ENCODE measurements around the gene PLEKHN1.
"Not testable (repeated sequence)": the region's sequence is repeated elsewhere in the genome, so short reads cannot be mapped to it uniquely, and the experiment has no call there.

The PLEKHN1 gene

DNA sequence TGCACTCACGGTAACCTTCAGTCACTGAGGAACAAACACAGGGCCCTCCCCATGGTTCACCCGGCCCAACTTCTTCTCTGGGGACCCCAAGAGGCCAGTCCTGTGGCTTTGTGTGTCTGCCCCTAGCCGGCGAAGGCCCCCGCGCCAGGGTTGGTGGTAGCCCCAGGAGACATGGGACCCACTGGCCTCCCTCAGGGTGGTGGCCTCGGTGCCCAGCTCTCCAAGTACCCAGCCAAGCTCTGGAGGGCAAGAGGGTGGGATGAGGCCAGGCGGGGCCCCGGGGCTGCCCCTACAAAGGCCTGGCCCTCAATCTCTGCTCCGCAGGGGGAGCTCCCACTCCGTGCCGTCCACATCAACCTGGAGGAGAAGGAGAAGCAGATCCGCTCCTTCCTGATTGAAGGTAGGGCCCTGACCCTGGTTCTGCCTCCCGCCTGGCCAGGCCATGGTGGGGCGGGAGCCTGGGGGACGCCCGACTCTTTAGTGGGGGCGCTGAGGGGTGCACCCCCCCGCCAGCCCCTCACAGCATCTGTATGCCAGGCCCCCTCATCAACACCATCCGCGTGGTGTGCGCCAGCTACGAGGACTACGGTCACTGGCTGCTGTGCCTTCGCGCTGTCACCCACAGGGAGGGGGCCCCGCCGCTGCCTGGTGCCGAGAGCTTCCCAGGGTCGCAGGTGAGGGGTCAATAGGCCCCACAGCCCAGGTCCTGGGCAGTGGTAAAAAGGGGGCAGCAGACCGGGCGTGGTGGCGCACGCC lies 5.6 kb downstream of the PLEKHN1 start:
- Histone ChIP-seq H3K9me3 (no peaks in the 10 kb centered on the region), H3K27me3 (peaks cover 58% of the 10 kb centered on the region), H3K4me1 (peaks cover 25% of the 10 kb centered on the region), H3K4me3 (no peak overlapping the region), H3K9ac (no peak overlapping the region), H3K27ac (no peak overlapping the region), H3K4me2 (no peak overlapping the region), H4K20me1 (no peaks in the 10 kb centered on the region), H3K36me3 (no peaks in the 10 kb centered on the region)
- no peak for TF ChIP-seq Cebpa-rat (IDR thresholded peaks at IDR 0.05)

GRCh38 chr1:972726-973458 lies 6.6 kb downstream of the PLEKHN1 start:
- no peaks in the 10 kb centered on the region for H4K20me1 ChIP-seq
- H3K9me3 ChIP-seq: no peaks in the 10 kb centered on the region
- no peak overlapping the region for H3K27ac ChIP-seq
- no peaks in the 10 kb centered on the region for H3K36me3 ChIP-seq
- no peak overlapping the region for H3K4me3 ChIP-seq
- no peak overlapping the region for H3K4me2 ChIP-seq
- no peak for TF ChIP-seq Cebpa-rat (IDR thresholded peaks at IDR 0.05)
- no peak overlapping the region for H3K9ac ChIP-seq
- peaks cover 58% of the 10 kb centered on the region for H3K27me3 ChIP-seq
- peaks cover 16% of the 10 kb centered on the region for H3K4me1 ChIP-seq

DNA sequence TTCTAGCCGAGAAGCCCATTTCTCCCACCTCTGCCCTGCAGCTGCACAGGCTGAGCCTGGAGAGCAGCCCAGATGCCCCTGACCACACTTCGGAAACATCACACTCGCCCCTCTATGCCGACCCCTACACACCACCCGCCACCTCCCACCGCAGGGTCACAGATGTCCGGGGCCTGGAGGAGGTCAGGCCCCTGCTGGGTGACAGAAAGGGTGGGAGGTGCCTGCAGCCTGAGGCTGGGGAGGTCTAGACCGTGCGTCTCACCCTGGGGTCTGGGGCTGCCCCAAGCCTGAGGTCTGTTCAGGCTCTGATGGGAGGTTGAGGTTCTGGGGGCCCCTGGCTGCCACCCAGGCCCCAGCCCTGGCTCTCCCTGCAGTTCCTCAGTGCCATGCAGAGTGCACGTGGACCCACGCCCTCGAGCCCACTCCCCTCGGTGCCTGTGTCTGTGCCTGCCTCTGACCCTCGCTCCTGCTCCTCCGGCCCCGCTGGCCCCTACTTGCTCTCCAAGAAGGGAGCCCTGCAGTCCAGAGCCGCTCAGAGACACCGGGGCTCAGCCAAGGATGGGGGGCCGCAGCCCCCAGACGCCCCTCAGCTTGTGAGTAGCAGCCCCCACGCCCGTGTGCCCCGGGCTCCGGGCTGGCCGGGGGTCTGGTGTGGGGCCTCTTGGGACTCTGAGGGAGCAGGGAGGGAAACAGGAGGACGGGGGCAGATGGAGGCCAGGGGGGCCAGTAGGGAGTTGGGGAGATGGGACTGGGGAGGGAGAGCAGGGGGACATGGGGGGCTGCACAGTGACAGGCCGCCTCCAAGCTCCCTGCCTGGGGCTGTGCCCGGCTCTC lies 7.4 kb downstream of the PLEKHN1 start:
- no peaks in the 10 kb centered on the region for H3K36me3 ChIP-seq

GRCh38 chr1:974293-974640 lies 8.0 kb downstream of the PLEKHN1 start:
- Histone ChIP-seq H3K4me1 (peaks cover 14% of the 10 kb centered on the region), H3K9me3 (no peaks in the 10 kb centered on the region), H4K20me1 (no peaks in the 10 kb centered on the region), H3K4me3 (no peak overlapping the region), H3K27me3 (peaks cover 55% of the 10 kb centered on the region), H3K36me3 (no peaks in the 10 kb centered on the region), H3K27ac (no peak overlapping the region), H3K9ac (no peak overlapping the region), H3K4me2 (no peak overlapping the region)
- TF ChIP-seq Cebpa-rat (IDR thresholded peaks at IDR 0.05): no peak

More for the DNA sequence above, 7.4 kb downstream of the PLEKHN1 start:
- H3K9me3 ChIP-seq: no peaks in the 10 kb centered on the region
- no peak overlapping the region for H3K27ac ChIP-seq
- H3K9ac ChIP-seq: no peak overlapping the region
- no peak overlapping the region for H3K4me3 ChIP-seq
- no peak for TF ChIP-seq Cebpa-rat (IDR thresholded peaks at IDR 0.05)
- H3K4me1 ChIP-seq: peaks cover 14% of the 10 kb centered on the region
- no peaks in the 10 kb centered on the region for H4K20me1 ChIP-seq
- peaks cover 55% of the 10 kb centered on the region for H3K27me3 ChIP-seq
- H3K4me2 ChIP-seq: no peak overlapping the region

GRCh38 chr1:974687-975328 lies 8.5 kb downstream of the PLEKHN1 start:
- Histone ChIP-seq H3K27me3 (peaks cover 55% of the 10 kb centered on the region), H3K4me2 (peak overlapping the region; percentile 70), H3K9me3 (no peaks in the 10 kb centered on the region), H3K9ac (no peak overlapping the region), H3K4me1 (peaks cover 14% of the 10 kb centered on the region), H3K4me3 (no peak overlapping the region), H3K36me3 (no peaks in the 10 kb centered on the region), H4K20me1 (no peaks in the 10 kb centered on the region), H3K27ac (no peak overlapping the region)
- no peak for TF ChIP-seq Cebpa-rat (IDR thresholded peaks at IDR 0.05)

DNA sequence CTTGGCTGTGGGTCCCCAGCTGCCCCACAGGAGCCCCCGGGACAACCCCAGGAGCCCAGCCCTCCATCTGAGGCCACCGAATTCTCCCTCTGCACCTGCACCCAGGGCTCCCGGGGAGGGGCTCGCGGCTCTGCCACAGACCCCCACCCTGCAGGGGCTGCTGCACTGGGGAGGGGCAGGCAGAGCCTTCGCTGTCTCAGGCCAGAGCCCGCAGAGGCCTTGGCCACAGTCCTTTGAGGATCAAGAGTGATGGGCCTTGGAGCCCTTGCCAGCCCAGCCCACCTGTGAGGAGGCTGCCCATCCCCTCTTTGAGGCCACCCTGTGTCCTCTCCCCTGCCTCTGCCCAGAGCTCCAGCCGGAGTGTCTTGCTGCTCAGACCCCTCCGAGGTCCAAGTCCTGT lies 9.1 kb downstream of the PLEKHN1 start:
- Histone ChIP-seq H3K4me1 (peaks cover 14% of the 10 kb centered on the region), H3K4me3 (no peak overlapping the region), H3K27ac (no peak overlapping the region), H3K9ac (no peak overlapping the region), H3K4me2 (peak overlapping the region; percentile 70), H4K20me1 (no peaks in the 10 kb centered on the region), H3K36me3 (no peaks in the 10 kb centered on the region), H3K9me3 (no peaks in the 10 kb centered on the region), H3K27me3 (peaks cover 51% of the 10 kb centered on the region)
- TF ChIP-seq Cebpa-rat (IDR thresholded peaks at IDR 0.05): no peak

DNA sequence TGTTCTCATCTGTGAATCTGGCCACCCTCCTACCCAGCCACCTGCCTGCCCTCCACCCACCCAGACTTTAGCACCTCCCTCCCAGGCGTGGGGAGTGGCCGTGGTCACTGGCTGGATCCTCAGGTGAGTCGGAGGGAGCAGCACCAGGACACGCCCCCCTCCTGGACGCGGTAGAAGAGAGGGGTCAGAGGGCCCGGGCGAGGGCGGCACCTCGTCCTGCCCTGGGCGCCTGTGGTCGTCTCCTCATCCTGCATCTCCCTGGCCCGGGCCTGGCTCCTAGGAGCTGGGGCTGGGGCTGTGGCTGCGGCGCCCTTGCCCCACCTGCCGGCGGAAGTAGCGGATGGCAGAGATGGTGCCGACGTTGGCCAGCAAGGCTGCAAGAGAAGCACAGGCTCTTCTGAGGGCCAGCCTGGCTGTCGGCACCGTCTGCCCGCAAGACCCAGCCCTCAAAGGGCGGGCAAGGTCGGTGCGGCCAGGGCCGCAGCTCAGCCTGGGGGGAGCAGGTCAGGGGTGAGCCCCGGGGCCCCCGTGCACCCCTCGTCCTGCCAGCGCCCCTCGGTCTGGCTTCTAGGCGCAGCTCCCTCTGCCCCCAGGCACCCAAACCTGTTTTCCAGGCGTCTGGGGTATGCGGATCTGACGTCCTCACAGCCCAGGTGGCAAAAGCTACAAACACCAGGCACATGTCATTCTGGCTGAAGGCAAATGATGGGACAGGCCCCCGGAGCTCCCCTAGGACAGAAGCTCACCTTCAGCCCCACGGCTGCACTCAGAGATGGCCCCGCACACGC lies 9.8 kb downstream of the PLEKHN1 start:
- Histone ChIP-seq H4K20me1 (no peaks in the 10 kb centered on the region), H3K27ac (no peak overlapping the region), H3K9me3 (no peaks in the 10 kb centered on the region), H3K36me3 (no peaks in the 10 kb centered on the region), H3K4me2 (peak overlapping the region; percentile 70), H3K4me3 (no peak overlapping the region), H3K9ac (no peak overlapping the region), H3K4me1 (peaks cover 14% of the 10 kb centered on the region), H3K27me3 (peaks cover 44% of the 10 kb centered on the region)
- TF ChIP-seq Cebpa-rat (IDR thresholded peaks at IDR 0.05): no peak

DNA sequence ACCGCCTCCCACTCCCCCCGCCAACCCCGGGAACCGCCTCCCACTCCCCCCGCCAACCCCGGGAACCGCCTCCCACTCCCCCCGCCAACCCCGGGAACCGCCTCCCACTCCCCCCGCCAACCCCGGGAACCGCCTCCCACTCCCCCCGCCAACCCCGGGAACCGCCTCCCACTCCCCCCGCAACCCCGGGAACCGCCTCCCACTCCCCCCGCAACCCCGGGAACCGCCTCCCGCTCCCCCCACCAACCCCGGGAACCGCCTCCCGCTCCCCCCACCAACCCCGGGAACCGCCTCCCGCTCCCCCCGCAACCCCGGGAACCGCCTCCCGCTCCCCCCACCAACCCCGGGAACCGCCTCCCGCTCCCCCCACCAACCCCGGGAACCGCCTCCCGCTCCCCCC lies 10.5 kb downstream of the PLEKHN1 start:
- not testable (repeated sequence) for H3K36me3 ChIP-seq, H3K9me3 ChIP-seq, H3K27ac ChIP-seq, H3K4me3 ChIP-seq, H4K20me1 ChIP-seq, H3K4me2 ChIP-seq, H3K9ac ChIP-seq
- Histone ChIP-seq H3K27me3 (peaks cover 42% of the 10 kb centered on the region), H3K4me1 (peaks cover 19% of the 10 kb centered on the region)

Measured in BLaER1 (cell line).